Measurements from ENCODE around the gene BBS5.
A peak's percentile ranks its signal among the peaks of the same experiment; 100 is the strongest.
"Not testable (repeated sequence)": the region's sequence is repeated elsewhere in the genome, so short reads cannot be mapped to it uniquely, and the experiment has no call there.

The BBS5 gene

GRCh38 chr2:169448865-169449264 is 30.4 kb upstream of the BBS5 start:
- TF ChIP-seq CTCF (IDR thresholded peaks at IDR 0.05; ENCODE audit: low read depth, low read length, missing control alignments): no peak
- no peak for DNase-seq (ENCODE audit: extremely low read depth, low read depth)
- no peak overlapping the region for H3K4me3 ChIP-seq (replicated peaks; ENCODE audit: low read depth, low read length)

- TF ChIP-seq CTCF (IDR thresholded peaks at IDR 0.05; ENCODE audit: low read depth, low read length, missing control alignments): peak; percentile 11
- DNase-seq (ENCODE audit: extremely low read depth, low read depth): peak; percentile 16
- H3K4me3 ChIP-seq (replicated peaks; ENCODE audit: low read depth, low read length): no peak overlapping the region
These were observed 27.2 kb upstream of the BBS5 start for GRCh38 chr2:169452080-169452479.

GRCh38 chr2:169453044-169453443 is 26.2 kb upstream of the BBS5 start:
- H3K4me3 ChIP-seq (replicated peaks; ENCODE audit: low read depth, low read length); DNase-seq (ENCODE audit: extremely low read depth, low read depth): not testable (repeated sequence)

GRCh38 chr2:169461143-169461542 is 18.2 kb upstream of the BBS5 start:
- TF ChIP-seq CTCF (IDR thresholded peaks at IDR 0.05; ENCODE audit: low read depth, low read length, missing control alignments): no peak
- no peak overlapping the region for H3K4me3 ChIP-seq (replicated peaks; ENCODE audit: low read depth, low read length)
- no peak for DNase-seq (ENCODE audit: extremely low read depth, low read depth)

GRCh38 chr2:169462896-169463695 is 16.2 kb upstream of the BBS5 start:
- no peak for DNase-seq (ENCODE audit: extremely low read depth, low read depth)
- TF ChIP-seq CTCF (IDR thresholded peaks at IDR 0.05; ENCODE audit: low read depth, low read length, missing control alignments): no peak
- no peak overlapping the region for H3K4me3 ChIP-seq (replicated peaks; ENCODE audit: low read depth, low read length)

- H3K4me3 ChIP-seq (replicated peaks; ENCODE audit: low read depth, low read length): no peak overlapping the region
- TF ChIP-seq CTCF (IDR thresholded peaks at IDR 0.05; ENCODE audit: low read depth, low read length, missing control alignments): no peak
- no peak for DNase-seq (ENCODE audit: extremely low read depth, low read depth)
These were observed 14.8 kb upstream of the BBS5 start for GRCh38 chr2:169464466-169464865.

- no peak for TF ChIP-seq CTCF (IDR thresholded peaks at IDR 0.05; ENCODE audit: low read depth, low read length, missing control alignments)
- H3K4me3 ChIP-seq (replicated peaks; ENCODE audit: low read depth, low read length): no peak overlapping the region
- DNase-seq (ENCODE audit: extremely low read depth, low read depth): no peak
These were observed 14.4 kb upstream of the BBS5 start for GRCh38 chr2:169464882-169465281.

All from HFF-Myc (cell line).